ENCODE measurements around the gene CYP19A1.

The CYP19A1 gene

GRCh38 chr15:51253366-51253765 is 85.0 kb downstream of the CYP19A1 start:
- Histone ChIP-seq H3K9me3 (ENCODE audit: low read length) (no peaks in the 10 kb centered on the region), H3K4me1 (ENCODE audit: insufficient read depth, low read length, severe bottlenecking) (no peaks in the 10 kb centered on the region), H3K27me3 (ENCODE audit: insufficient read depth, low read length) (no peaks in the 10 kb centered on the region), H3K9me2 (ENCODE audit: low read depth, low read length) (no peaks in the 10 kb centered on the region), H4K20me1 (ENCODE audit: insufficient read depth, low read length) (no peaks in the 10 kb centered on the region), H3K4me2 (ENCODE audit: low read length) (no peak overlapping the region), H3F3A (ENCODE audit: insufficient read depth, low read length) (no peaks in the 10 kb centered on the region), H2AFZ (ENCODE audit: low read length) (no peak overlapping the region), H3K9ac (ENCODE audit: low read length) (no peak overlapping the region), H3K36me3 (ENCODE audit: insufficient read depth, low read length) (no peaks in the 10 kb centered on the region), H3K27ac (ENCODE audit: low read depth, low read length, poor library complexity, severe bottlenecking) (no peak overlapping the region), H3K79me2 (ENCODE audit: insufficient read depth, low read length) (no peaks in the 10 kb centered on the region), H3K4me3 (ENCODE audit: low read depth, low read length, poor library complexity, severe bottlenecking) (no peak overlapping the region)
- TF ChIP-seq EZH2 (IDR thresholded peaks at IDR 0.05; ENCODE audit: borderline replicate concordance, low read length) = no peak
- no peak for TF ChIP-seq CTCF (IDR thresholded peaks at IDR 0.05; ENCODE audit: low read length)

GRCh38 chr15:51252671-51253070 is 85.7 kb downstream of the CYP19A1 start:
- Histone ChIP-seq H3K79me2 (ENCODE audit: insufficient read depth, low read length) (no peaks in the 10 kb centered on the region), H3K4me1 (ENCODE audit: insufficient read depth, low read length, severe bottlenecking) (no peaks in the 10 kb centered on the region), H3K4me3 (ENCODE audit: low read depth, low read length, poor library complexity, severe bottlenecking) (no peak overlapping the region), H3K9me3 (ENCODE audit: low read length) (no peaks in the 10 kb centered on the region), H3K27me3 (ENCODE audit: insufficient read depth, low read length) (no peaks in the 10 kb centered on the region), H2AFZ (ENCODE audit: low read length) (no peak overlapping the region), H3K36me3 (ENCODE audit: insufficient read depth, low read length) (no peaks in the 10 kb centered on the region), H3K9ac (ENCODE audit: low read length) (no peak overlapping the region), H3F3A (ENCODE audit: insufficient read depth, low read length) (no peaks in the 10 kb centered on the region), H4K20me1 (ENCODE audit: insufficient read depth, low read length) (no peaks in the 10 kb centered on the region), H3K27ac (ENCODE audit: low read depth, low read length, poor library complexity, severe bottlenecking) (no peak overlapping the region), H3K9me2 (ENCODE audit: low read depth, low read length) (no peaks in the 10 kb centered on the region), H3K4me2 (ENCODE audit: low read length) (no peak overlapping the region)
- TF ChIP-seq CTCF (IDR thresholded peaks at IDR 0.05; ENCODE audit: low read length) (no peak), EZH2 (IDR thresholded peaks at IDR 0.05; ENCODE audit: borderline replicate concordance, low read length) (no peak)

GRCh38 chr15:51251556-51251955 is 86.8 kb downstream of the CYP19A1 start:
- H3K9me2 ChIP-seq (ENCODE audit: low read depth, low read length) = no peaks in the 10 kb centered on the region
- no peak overlapping the region for H3K4me2 ChIP-seq (ENCODE audit: low read length)
- H3K27me3 ChIP-seq (ENCODE audit: insufficient read depth, low read length) = no peaks in the 10 kb centered on the region
- no peak overlapping the region for H3K27ac ChIP-seq (ENCODE audit: low read depth, low read length, poor library complexity, severe bottlenecking)
- no peaks in the 10 kb centered on the region for H3K36me3 ChIP-seq (ENCODE audit: insufficient read depth, low read length)
- H3K4me3 ChIP-seq (ENCODE audit: low read depth, low read length, poor library complexity, severe bottlenecking) = no peak overlapping the region
- no peak overlapping the region for H2AFZ ChIP-seq (ENCODE audit: low read length)
- no peaks in the 10 kb centered on the region for H3K9me3 ChIP-seq (ENCODE audit: low read length)
- TF ChIP-seq EZH2 (IDR thresholded peaks at IDR 0.05; ENCODE audit: borderline replicate concordance, low read length) (no peak), CTCF (IDR thresholded peaks at IDR 0.05; ENCODE audit: low read length) (no peak)
- H3K9ac ChIP-seq (ENCODE audit: low read length) = no peak overlapping the region
- H3F3A ChIP-seq (ENCODE audit: insufficient read depth, low read length) = no peaks in the 10 kb centered on the region
- no peaks in the 10 kb centered on the region for H4K20me1 ChIP-seq (ENCODE audit: insufficient read depth, low read length)
- H3K79me2 ChIP-seq (ENCODE audit: insufficient read depth, low read length) = no peaks in the 10 kb centered on the region
- no peaks in the 10 kb centered on the region for H3K4me1 ChIP-seq (ENCODE audit: insufficient read depth, low read length, severe bottlenecking)

Data from OCI-LY1 (cell line).